ENCODE data around the gene PUM1. TPM values are rescaled to one million over a fixed set of nuclear protein-coding genes. Genes with fewer than 3 reads are reported as not detected.

Gene PUM1
- total RNA-seq, 1 experiment from 2014 or later: 27.4 TPM

Other genes starting within 250 kb of the PUM1 start
- gene SDC3, start 157.0 kb downstream of the PUM1 start, total RNA-seq (2014; rRNA removed; shearing (Covaris generic); ENCODE audit: low replicate concordance): 8.2 and 15.0 TPM in 2 replicates
- gene NKAIN1, start 174.2 kb upstream of the PUM1 start, total RNA-seq (2014; rRNA removed; shearing (Covaris generic); ENCODE audit: low replicate concordance): 0.54 and 3.2 TPM in 2 replicates
- gene SNRNP40, start 231.1 kb upstream of the PUM1 start, total RNA-seq (2014; rRNA removed; shearing (Covaris generic); ENCODE audit: low replicate concordance): 90.6 and 126 TPM in 2 replicates
- 49.5 and 56.1 TPM in 2 replicates for gene ZCCHC17, start 231.3 kb upstream of the PUM1 start, total RNA-seq (2014; rRNA removed; shearing (Covaris generic); ENCODE audit: low replicate concordance)